GM10248 (cell line): Measurements from ENCODE around the gene CST1.

Source experiments
- CTCF ChIA-PET: fragments of 300-600 bp; sonication (Branson Sonifier 250); formaldehyde crosslinking; extraction: SDS; loops from one replicate; lab custom pipeline; 2021; ENCODE audit warnings: antibody characterized with exemption; lab: Yijun Ruan, JAX
- POLR2A ChIA-PET: fragments of 350-650 bp; sonication (Branson Sonifier 250); formaldehyde crosslinking; extraction: SDS; loops from one replicate; lab custom pipeline; 2020; ENCODE audit warnings: antibody characterized with exemption; lab: Yijun Ruan, JAX
- DNase-seq: peaks from one replicate; pipeline ENCODE4 v3.0.0; 2012; ENCODE audit errors: extremely low spot score
- TF ChIP-seq, protein P1 (sequence below): IDR thresholded peaks from 2 replicates; pipeline ENCODE4 v1.5.1; 2012; ENCODE audit warnings: mild to moderate bottlenecking, low read depth; ENCODE audit errors: extremely low read depth, missing control alignments, control extremely low read depth

CST1 gene

DNA sequence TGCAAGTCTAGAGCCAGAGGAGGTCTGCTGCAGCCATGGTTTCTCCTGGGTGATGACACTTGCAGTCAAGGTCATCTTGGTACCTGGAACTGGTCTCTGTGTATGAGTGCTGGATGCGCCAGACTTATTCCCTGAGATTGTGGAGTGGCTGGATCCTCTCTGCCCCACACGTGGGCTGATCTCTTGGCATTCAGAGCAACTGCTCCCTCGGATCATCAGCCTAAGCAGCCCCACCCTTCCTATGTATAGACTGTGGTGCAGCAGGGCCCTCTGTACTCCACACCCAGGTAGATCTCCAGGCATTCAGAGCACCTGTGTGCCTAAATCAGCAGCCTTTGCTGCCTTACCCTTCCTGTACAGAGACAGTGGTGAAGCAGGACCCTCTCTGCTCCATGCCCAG is 49.8 kb downstream of the CST1 start:
- no peak for DNase-seq
- CTCF ChIA-PET: interaction anchor here (1.1 kb wide), 1 partner anchor 33 kb away, joined by 3 read pairs; no protein-coding TSS in a partner anchor
- TF ChIP-seq, protein P1, sequence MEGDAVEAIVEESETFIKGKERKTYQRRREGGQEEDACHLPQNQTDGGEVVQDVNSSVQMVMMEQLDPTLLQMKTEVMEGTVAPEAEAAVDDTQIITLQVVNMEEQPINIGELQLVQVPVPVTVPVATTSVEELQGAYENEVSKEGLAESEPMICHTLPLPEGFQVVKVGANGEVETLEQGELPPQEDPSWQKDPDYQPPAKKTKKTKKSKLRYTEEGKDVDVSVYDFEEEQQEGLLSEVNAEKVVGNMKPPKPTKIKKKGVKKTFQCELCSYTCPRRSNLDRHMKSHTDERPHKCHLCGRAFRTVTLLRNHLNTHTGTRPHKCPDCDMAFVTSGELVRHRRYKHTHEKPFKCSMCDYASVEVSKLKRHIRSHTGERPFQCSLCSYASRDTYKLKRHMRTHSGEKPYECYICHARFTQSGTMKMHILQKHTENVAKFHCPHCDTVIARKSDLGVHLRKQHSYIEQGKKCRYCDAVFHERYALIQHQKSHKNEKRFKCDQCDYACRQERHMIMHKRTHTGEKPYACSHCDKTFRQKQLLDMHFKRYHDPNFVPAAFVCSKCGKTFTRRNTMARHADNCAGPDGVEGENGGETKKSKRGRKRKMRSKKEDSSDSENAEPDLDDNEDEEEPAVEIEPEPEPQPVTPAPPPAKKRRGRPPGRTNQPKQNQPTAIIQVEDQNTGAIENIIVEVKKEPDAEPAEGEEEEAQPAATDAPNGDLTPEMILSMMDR: no peak
- POLR2A ChIA-PET: no interaction called here

DNA sequence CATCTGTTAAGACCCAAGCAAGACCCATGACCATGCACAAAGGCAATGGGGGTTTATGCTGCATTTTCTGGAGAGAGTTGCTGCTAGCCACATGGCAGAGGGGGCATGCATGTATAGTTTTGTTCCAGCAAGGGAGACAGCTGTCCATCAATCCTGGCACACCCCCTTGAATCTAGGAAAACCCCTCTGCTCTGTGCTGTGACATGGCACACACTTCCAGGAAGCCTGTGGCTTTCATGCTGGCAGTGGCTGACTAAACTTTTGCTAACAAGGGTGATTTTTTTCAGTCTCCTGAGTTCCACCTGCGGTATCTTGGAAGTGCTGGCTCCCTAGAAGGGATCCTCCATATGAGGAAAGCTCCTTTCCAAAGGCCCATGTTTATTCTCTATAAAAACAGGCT is 52.8 kb downstream of the CST1 start:
- POLR2A ChIA-PET: no interaction called here
- CTCF ChIA-PET: no interaction called here
- TF ChIP-seq, protein P1: no peak
- no peak for DNase-seq
